GM23338 (cell line): Measurements from ENCODE around the gene PLXNA2. TPM values are rescaled to one million over a fixed set of nuclear protein-coding genes. Genes with fewer than 3 reads are reported as not detected.

Experiments
- ATAC-seq: fragments of 200-7000 bp; cut with Tn5 transposase; 3 replicates; pipeline ENCODE4 v1.9.1; 2020
- DNase-seq: peaks from one replicate; pipeline ENCODE4 v3.0.0-alpha.2; 2015; ENCODE audit warnings: low spot score
- H2AFZ ChIP-seq: fragments of 200-600 bp; sonication (generic); 2 replicates; pipeline ENCODE4 v1.8.0; 2016; ENCODE audit warnings: antibody characterized with exemption, mild to moderate bottlenecking, moderate library complexity
- H3F3A ChIP-seq: fragments of 200-600 bp; sonication (generic); replicated peaks from 2 replicates; pipeline ENCODE4 v1.8.0; 2017; ENCODE audit warnings: antibody characterized with exemption, mixed run types, low read depth
- H3K27ac ChIP-seq: fragments of 200-600 bp; sonication (generic); 2 replicates; pipeline ENCODE4 v1.6.1; 2016; ENCODE audit warnings: low read depth
- H3K27me3 ChIP-seq: fragments of 200-600 bp; sonication (generic); 2 replicates; pipeline ENCODE4 v1.8.0; 2016; ENCODE audit warnings: mild to moderate bottlenecking, mixed run types, moderate library complexity; ENCODE audit not compliant: insufficient read depth
- H3K36me3 ChIP-seq: fragments of 200-600 bp; sonication (generic); 2 replicates; pipeline ENCODE4 v1.8.0; 2016; ENCODE audit warnings: mild to moderate bottlenecking; ENCODE audit not compliant: insufficient read depth
- H3K4me1 ChIP-seq: fragments of 200-600 bp; sonication (generic); 2 replicates; pipeline ENCODE4 v1.8.0; 2016; ENCODE audit warnings: mild to moderate bottlenecking, moderate library complexity; ENCODE audit not compliant: insufficient read depth
- H3K4me2 ChIP-seq: fragments of 200-600 bp; sonication (generic); 2 replicates; pipeline ENCODE4 v1.7.1; 2017; ENCODE audit warnings: mixed run types
- H3K4me3 ChIP-seq: fragments of 200-600 bp; sonication (generic); 2 replicates; pipeline ENCODE4 v1.6.1; 2016; ENCODE audit warnings: mixed run types
- H3K79me2 ChIP-seq: fragments of 200-600 bp; sonication (generic); replicated peaks from 2 replicates; pipeline ENCODE4 v1.8.0; 2017; ENCODE audit warnings: mild to moderate bottlenecking; ENCODE audit not compliant: insufficient read depth
- H3K9me2 ChIP-seq: fragments of 200-600 bp; sonication (generic); 2 replicates; pipeline ENCODE4 v1.8.0; 2017; ENCODE audit not compliant: insufficient read depth
- H4K20me1 ChIP-seq: fragments of 200-600 bp; sonication (generic); replicated peaks from 2 replicates; pipeline ENCODE4 v1.8.0; 2017; ENCODE audit warnings: mild to moderate bottlenecking; ENCODE audit not compliant: insufficient read depth
- H3K27ac Mint-ChIP-seq: 2 replicates; pipeline ENCODE4 v1.8.0; 2020; ENCODE audit warnings: inconsistent platforms, mild to moderate bottlenecking, moderate library complexity, mixed read lengths
- H3K27me3 Mint-ChIP-seq: 3 replicates; pipeline ENCODE4 v1.8.0; 2022; ENCODE audit warnings: low read depth, mild to moderate bottlenecking, moderate library complexity, mixed read lengths, inconsistent platforms; ENCODE audit not compliant: insufficient read depth, poor library complexity
- H3K36me3 Mint-ChIP-seq: 3 replicates; pipeline ENCODE4 v1.8.0; 2021; ENCODE audit warnings: low read depth, mild to moderate bottlenecking, inconsistent platforms, moderate library complexity, mixed read lengths
- H3K4me1 Mint-ChIP-seq: 3 replicates; pipeline ENCODE4 v1.8.0; 2020; ENCODE audit warnings: mild to moderate bottlenecking, inconsistent platforms, mixed read lengths
- H3K4me3 Mint-ChIP-seq: 3 replicates; pipeline ENCODE4 v1.8.0; 2021; ENCODE audit warnings: moderate library complexity, mild to moderate bottlenecking, inconsistent platforms, mixed read lengths
- H3K9me3 Mint-ChIP-seq: 3 replicates; pipeline ENCODE4 v1.8.0; 2020; ENCODE audit warnings: moderate library complexity, mild to moderate bottlenecking, inconsistent platforms, mixed read lengths
- CREB1 ChIP-seq: fragments of 250-450 bp; sonication (Bioruptor Pico); IDR thresholded peaks from 2 replicates; pipeline ENCODE4 v1.5.0; 2020; ENCODE audit warnings: low read depth, mild to moderate bottlenecking, moderate library complexity
- EZH2 ChIP-seq: fragments of 200-600 bp; sonication (generic); IDR thresholded peaks from one replicate; pipeline ENCODE4 v1.8.0; 2017; ENCODE audit warnings: antibody characterized with exemption, mild to moderate bottlenecking, low read depth; ENCODE audit not compliant: unreplicated experiment
- EZH2phosphoT487 ChIP-seq: fragments of 200-600 bp; sonication (generic); IDR thresholded peaks from one replicate; pipeline ENCODE4 v1.8.1; 2018; ENCODE audit warnings: antibody characterized with exemption; ENCODE audit not compliant: unreplicated experiment
- JUNB ChIP-seq: IDR thresholded peaks from one replicate; pipeline ENCODE4 v1.6.1; 2016; ENCODE audit warnings: antibody characterized with exemption; ENCODE audit not compliant: unreplicated experiment
- NANOG ChIP-seq: IDR thresholded peaks from 2 replicates; pipeline ENCODE4 v1.6.1; 2016; ENCODE audit warnings: antibody characterized with exemption, borderline replicate concordance
- POLR2AphosphoS5 ChIP-seq: IDR thresholded peaks from 2 replicates; pipeline ENCODE4 v1.6.1; 2016; ENCODE audit warnings: antibody characterized with exemption, low read depth
- STAT1 ChIP-seq: IDR thresholded peaks from one replicate; pipeline ENCODE4 v1.6.1; 2016; ENCODE audit warnings: antibody characterized with exemption; ENCODE audit not compliant: unreplicated experiment
- ZNF114 ChIP-seq: fragments of 250-450 bp; sonication (Bioruptor Pico); IDR thresholded peaks from 2 replicates; pipeline ENCODE4 v1.5.0; 2020; ENCODE audit warnings: mild to moderate bottlenecking, moderate library complexity
- ZNF331 ChIP-seq: fragments of 250-450 bp; sonication (Bioruptor Pico); IDR thresholded peaks from 2 replicates; pipeline ENCODE4 v1.5.0; 2020; ENCODE audit warnings: low read depth, mild to moderate bottlenecking, moderate library complexity
- polyA plus RNA-seq: library from polyadenylated mRNA; unstranded; fragments of >200 nt; fragmentation: Nextera tagmentation; extraction: Ambion mirVana; gene quantifications from 2 replicates; pipeline ENCODE4 v1.2.1, GENCODE V29; 2016
- total RNA-seq: library from RNA; depleted of rRNA; stranded (reverse); fragments of >200 nt; shearing (Covaris generic); gene quantifications from 2 replicates; pipeline ENCODE4 v1.2.3, GENCODE V29; 2014
- TF ChIP-seq, protein P1 (sequence below): IDR thresholded peaks from 2 replicates; pipeline ENCODE4 v1.6.1; 2016; ENCODE audit warnings: antibody characterized with exemption
- TF ChIP-seq, protein P2 (sequence below): IDR thresholded peaks from one replicate; pipeline ENCODE4 v1.6.1; 2018; ENCODE audit warnings: antibody characterized with exemption; ENCODE audit not compliant: unreplicated experiment
- TF ChIP-seq, protein P3 (sequence below): fragments of 250-450 bp; sonication (Bioruptor Pico); IDR thresholded peaks from 2 replicates; pipeline ENCODE4 v1.5.0; 2020; ENCODE audit warnings: mild to moderate bottlenecking, moderate library complexity
- TF ChIP-seq, protein P4 (sequence below), 2 experiments: fragments of 200-600 bp in 1 of 2; sonication (generic) in 1 of 2; conservative IDR thresholded peaks; 2 replicates each; pipeline versions ENCODE4 v1.5.1 to v1.6.1; 2016 to 2017; ENCODE audit warnings: antibody characterized with exemption in 2 of 2, low read depth in 2 of 2, mild to moderate bottlenecking in 2 of 2, moderate library complexity in 1 of 2

The PLXNA2 gene
- total and polyA plus RNA-seq, 2 experiments from 2014 or later: 0.40 to 1.8 TPM

DNA sequence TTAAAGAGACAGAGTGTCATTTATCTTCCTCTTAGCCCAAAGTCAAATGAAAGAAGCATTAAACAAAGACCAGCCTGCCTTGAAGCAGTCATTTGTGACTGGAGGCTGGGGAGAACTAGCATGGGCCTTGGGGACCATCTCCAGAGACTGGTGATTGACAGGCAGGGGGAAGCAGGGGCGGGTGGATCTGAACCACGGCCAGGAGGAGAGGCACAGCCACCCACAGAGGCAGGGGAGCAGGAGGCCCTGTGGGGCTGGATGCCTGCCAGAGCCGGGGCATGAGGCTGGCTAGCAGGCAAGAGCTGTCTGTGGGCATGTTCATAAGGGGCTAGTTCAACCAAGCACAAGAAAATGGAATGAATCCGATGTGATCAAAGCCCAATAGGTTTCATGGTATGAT is 73.9 kb downstream of the PLXNA2 start:
- H3K4me3 Mint-ChIP-seq: no peak overlapping the region
- Histone ChIP-seq H4K20me1 (no peaks in the 10 kb centered on the region), H3K4me2 (no peak overlapping the region), H3K4me1 (peaks cover 9% of the 10 kb centered on the region), H3K79me2 (no peaks in the 10 kb centered on the region), H3K27me3 (no peaks in the 10 kb centered on the region), H3K27ac (no peak overlapping the region), H2AFZ (no peak overlapping the region), H3K36me3 (no peaks in the 10 kb centered on the region), H3F3A (no peaks in the 10 kb centered on the region), H3K9me2 (0 out of 2 replicates have a peak, but pooled peaks cover under 1% of the 10 kb centered on the region), H3K4me3 (no peak overlapping the region)
- peaks cover 46% of the 10 kb centered on the region for H3K4me1 Mint-ChIP-seq
- no peak for DNase-seq
- TF ChIP-seq CREB1 (CRISPR knock-in tag): no peak
- TF ChIP-seq ZNF331: no peak
- TF ChIP-seq, protein P1, sequence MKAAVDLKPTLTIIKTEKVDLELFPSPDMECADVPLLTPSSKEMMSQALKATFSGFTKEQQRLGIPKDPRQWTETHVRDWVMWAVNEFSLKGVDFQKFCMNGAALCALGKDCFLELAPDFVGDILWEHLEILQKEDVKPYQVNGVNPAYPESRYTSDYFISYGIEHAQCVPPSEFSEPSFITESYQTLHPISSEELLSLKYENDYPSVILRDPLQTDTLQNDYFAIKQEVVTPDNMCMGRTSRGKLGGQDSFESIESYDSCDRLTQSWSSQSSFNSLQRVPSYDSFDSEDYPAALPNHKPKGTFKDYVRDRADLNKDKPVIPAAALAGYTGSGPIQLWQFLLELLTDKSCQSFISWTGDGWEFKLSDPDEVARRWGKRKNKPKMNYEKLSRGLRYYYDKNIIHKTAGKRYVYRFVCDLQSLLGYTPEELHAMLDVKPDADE: no peak
- TF ChIP-seq STAT1: no peak
- TF ChIP-seq, protein P2, sequence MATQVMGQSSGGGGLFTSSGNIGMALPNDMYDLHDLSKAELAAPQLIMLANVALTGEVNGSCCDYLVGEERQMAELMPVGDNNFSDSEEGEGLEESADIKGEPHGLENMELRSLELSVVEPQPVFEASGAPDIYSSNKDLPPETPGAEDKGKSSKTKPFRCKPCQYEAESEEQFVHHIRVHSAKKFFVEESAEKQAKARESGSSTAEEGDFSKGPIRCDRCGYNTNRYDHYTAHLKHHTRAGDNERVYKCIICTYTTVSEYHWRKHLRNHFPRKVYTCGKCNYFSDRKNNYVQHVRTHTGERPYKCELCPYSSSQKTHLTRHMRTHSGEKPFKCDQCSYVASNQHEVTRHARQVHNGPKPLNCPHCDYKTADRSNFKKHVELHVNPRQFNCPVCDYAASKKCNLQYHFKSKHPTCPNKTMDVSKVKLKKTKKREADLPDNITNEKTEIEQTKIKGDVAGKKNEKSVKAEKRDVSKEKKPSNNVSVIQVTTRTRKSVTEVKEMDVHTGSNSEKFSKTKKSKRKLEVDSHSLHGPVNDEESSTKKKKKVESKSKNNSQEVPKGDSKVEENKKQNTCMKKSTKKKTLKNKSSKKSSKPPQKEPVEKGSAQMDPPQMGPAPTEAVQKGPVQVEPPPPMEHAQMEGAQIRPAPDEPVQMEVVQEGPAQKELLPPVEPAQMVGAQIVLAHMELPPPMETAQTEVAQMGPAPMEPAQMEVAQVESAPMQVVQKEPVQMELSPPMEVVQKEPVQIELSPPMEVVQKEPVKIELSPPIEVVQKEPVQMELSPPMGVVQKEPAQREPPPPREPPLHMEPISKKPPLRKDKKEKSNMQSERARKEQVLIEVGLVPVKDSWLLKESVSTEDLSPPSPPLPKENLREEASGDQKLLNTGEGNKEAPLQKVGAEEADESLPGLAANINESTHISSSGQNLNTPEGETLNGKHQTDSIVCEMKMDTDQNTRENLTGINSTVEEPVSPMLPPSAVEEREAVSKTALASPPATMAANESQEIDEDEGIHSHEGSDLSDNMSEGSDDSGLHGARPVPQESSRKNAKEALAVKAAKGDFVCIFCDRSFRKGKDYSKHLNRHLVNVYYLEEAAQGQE: no peak
- no peak for TF ChIP-seq EZH2
- no peak for TF ChIP-seq NANOG
- no peak for TF ChIP-seq POLR2AphosphoS5
- no peak for TF ChIP-seq JUNB
- no peak for TF ChIP-seq ZNF114 (CRISPR knock-in tag)
- no peak for TF ChIP-seq EZH2phosphoT487
- TF ChIP-seq, protein P3, sequence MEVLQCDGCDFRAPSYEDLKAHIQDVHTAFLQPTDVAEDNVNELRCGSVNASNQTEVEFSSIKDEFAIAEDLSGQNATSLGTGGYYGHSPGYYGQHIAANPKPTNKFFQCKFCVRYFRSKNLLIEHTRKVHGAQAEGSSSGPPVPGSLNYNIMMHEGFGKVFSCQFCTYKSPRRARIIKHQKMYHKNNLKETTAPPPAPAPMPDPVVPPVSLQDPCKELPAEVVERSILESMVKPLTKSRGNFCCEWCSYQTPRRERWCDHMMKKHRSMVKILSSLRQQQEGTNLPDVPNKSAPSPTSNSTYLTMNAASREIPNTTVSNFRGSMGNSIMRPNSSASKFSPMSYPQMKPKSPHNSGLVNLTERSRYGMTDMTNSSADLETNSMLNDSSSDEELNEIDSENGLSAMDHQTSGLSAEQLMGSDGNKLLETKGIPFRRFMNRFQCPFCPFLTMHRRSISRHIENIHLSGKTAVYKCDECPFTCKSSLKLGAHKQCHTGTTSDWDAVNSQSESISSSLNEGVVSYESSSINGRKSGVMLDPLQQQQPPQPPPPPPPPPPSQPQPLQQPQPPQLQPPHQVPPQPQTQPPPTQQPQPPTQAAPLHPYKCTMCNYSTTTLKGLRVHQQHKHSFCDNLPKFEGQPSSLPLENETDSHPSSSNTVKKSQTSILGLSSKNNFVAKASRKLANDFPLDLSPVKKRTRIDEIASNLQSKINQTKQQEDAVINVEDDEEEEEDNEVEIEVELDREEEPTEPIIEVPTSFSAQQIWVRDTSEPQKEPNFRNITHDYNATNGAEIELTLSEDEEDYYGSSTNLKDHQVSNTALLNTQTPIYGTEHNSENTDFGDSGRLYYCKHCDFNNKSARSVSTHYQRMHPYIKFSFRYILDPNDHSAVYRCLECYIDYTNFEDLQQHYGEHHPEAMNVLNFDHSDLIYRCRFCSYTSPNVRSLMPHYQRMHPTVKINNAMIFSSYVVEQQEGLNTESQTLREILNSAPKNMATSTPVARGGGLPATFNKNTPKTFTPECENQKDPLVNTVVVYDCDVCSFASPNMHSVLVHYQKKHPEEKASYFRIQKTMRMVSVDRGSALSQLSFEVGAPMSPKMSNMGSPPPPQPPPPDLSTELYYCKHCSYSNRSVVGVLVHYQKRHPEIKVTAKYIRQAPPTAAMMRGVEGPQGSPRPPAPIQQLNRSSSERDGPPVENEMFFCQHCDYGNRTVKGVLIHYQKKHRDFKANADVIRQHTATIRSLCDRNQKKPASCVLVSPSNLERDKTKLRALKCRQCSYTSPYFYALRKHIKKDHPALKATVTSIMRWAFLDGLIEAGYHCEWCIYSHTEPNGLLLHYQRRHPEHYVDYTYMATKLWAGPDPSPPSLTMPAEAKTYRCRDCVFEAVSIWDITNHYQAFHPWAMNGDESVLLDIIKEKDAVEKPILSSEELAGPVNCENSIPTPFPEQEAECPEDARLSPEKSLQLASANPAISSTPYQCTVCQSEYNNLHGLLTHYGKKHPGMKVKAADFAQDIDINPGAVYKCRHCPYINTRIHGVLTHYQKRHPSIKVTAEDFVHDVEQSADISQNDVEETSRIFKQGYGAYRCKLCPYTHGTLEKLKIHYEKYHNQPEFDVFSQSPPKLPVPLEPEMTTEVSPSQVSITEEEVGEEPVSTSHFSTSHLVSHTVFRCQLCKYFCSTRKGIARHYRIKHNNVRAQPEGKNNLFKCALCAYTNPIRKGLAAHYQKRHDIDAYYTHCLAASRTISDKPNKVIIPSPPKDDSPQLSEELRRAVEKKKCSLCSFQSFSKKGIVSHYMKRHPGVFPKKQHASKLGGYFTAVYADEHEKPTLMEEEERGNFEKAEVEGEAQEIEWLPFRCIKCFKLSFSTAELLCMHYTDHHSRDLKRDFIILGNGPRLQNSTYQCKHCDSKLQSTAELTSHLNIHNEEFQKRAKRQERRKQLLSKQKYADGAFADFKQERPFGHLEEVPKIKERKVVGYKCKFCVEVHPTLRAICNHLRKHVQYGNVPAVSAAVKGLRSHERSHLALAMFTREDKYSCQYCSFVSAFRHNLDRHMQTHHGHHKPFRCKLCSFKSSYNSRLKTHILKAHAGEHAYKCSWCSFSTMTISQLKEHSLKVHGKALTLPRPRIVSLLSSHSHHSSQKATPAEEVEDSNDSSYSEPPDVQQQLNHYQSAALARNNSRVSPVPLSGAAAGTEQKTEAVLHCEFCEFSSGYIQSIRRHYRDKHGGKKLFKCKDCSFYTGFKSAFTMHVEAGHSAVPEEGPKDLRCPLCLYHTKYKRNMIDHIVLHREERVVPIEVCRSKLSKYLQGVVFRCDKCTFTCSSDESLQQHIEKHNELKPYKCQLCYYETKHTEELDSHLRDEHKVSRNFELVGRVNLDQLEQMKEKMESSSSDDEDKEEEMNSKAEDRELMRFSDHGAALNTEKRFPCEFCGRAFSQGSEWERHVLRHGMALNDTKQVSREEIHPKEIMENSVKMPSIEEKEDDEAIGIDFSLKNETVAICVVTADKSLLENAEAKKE (CRISPR knock-in tag): no peak
- TF ChIP-seq, protein P4, sequence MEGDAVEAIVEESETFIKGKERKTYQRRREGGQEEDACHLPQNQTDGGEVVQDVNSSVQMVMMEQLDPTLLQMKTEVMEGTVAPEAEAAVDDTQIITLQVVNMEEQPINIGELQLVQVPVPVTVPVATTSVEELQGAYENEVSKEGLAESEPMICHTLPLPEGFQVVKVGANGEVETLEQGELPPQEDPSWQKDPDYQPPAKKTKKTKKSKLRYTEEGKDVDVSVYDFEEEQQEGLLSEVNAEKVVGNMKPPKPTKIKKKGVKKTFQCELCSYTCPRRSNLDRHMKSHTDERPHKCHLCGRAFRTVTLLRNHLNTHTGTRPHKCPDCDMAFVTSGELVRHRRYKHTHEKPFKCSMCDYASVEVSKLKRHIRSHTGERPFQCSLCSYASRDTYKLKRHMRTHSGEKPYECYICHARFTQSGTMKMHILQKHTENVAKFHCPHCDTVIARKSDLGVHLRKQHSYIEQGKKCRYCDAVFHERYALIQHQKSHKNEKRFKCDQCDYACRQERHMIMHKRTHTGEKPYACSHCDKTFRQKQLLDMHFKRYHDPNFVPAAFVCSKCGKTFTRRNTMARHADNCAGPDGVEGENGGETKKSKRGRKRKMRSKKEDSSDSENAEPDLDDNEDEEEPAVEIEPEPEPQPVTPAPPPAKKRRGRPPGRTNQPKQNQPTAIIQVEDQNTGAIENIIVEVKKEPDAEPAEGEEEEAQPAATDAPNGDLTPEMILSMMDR (conservative IDR thresholded peaks at IDR 0.05; ENCODE audit: low read depth in 2 of 2): no peak
- ATAC-seq: peak; percentile 25; the same call in 2 of the 3 replicates
- H3K9me3 Mint-ChIP-seq: no peaks in the 10 kb centered on the region; the same call in 2 of the 3 replicates
- peaks cover 7% of the 10 kb centered on the region for H3K27me3 Mint-ChIP-seq
- H3K27ac Mint-ChIP-seq: no peak overlapping the region
- no peaks in the 10 kb centered on the region for H3K36me3 Mint-ChIP-seq
